GM19351 (cell line): ENCODE data around the gene FGFR1OP2.
A peak's percentile ranks its signal among the peaks of the same experiment; 100 is the strongest.

Experiments used
- ATAC-seq: cut with Tn5 transposase; IDR thresholded peaks from one replicate; pipeline ENCODE4 v1.9.1; 2021; ENCODE audit warnings: mild to moderate bottlenecking, moderate library complexity; ENCODE audit not compliant: unreplicated experiment

The FGFR1OP2 gene

GRCh38 chr12:27000961-27001360 lies 62.7 kb downstream of the FGFR1OP2 start:
- ATAC-seq = no peak

- ATAC-seq = no peak
These were observed 63.4 kb downstream of the FGFR1OP2 start for GRCh38 chr12:27001663-27002062.

- ATAC-seq = no peak
These were observed 63.9 kb downstream of the FGFR1OP2 start for GRCh38 chr12:27002141-27002540.

GRCh38 chr12:27003421-27004381 lies 65.4 kb downstream of the FGFR1OP2 start:
- no peak for ATAC-seq

GRCh38 chr12:27005495-27005894 lies 67.2 kb downstream of the FGFR1OP2 start:
- no peak for ATAC-seq

- ATAC-seq = no peak
These were observed 68.7 kb downstream of the FGFR1OP2 start for GRCh38 chr12:27006797-27007467.

GRCh38 chr12:27008081-27008480 lies 69.8 kb downstream of the FGFR1OP2 start:
- ATAC-seq = no peak

- ATAC-seq = no peak
These were observed 71.6 kb downstream of the FGFR1OP2 start for GRCh38 chr12:27009881-27010301.

- ATAC-seq = no peak
These were observed 74.1 kb downstream of the FGFR1OP2 start for GRCh38 chr12:27012239-27012981.

- no peak for ATAC-seq
These were observed 74.6 kb downstream of the FGFR1OP2 start for GRCh38 chr12:27012982-27013255.

GRCh38 chr12:27013611-27014084 lies 75.4 kb downstream of the FGFR1OP2 start:
- ATAC-seq = peak; percentile 27

GRCh38 chr12:27014085-27014858 lies 76.0 kb downstream of the FGFR1OP2 start, which contains the start of gene TM7SF3:
Gene TM7SF3, minus strand, starts transcription at chr12:27014384. Its CDS starts 216 bp downstream, at chr12:27014168.
- ATAC-seq = peak; percentile 87

- no peak for ATAC-seq
These were observed 76.8 kb downstream of the FGFR1OP2 start for GRCh38 chr12:27014859-27015729.

- ATAC-seq = no peak
These were observed 77.4 kb downstream of the FGFR1OP2 start for GRCh38 chr12:27015730-27016076.
